ENCODE measurements around the gene CIAO2A. TPM values are rescaled to one million over a fixed set of nuclear protein-coding genes. Genes with fewer than 3 reads are reported as not detected.
"Not testable (repeated sequence)": the region's sequence is repeated elsewhere in the genome, so short reads cannot be mapped to it uniquely, and the experiment has no call there.

Gene CIAO2A
- total RNA-seq, 1 experiment from 2014 or later = 74.4 TPM

GRCh38 chr15:64110950-64111678 is 17.5 kb upstream of the CIAO2A start:
- Histone ChIP-seq H2BK12ac (ENCODE audit: insufficient read length, low read depth, low read length) (no peak overlapping the region), H2AK5ac (ENCODE audit: insufficient read length, low read length) (no peak overlapping the region), H3K18ac (ENCODE audit: insufficient read length, low read depth, low read length) (no peak overlapping the region), H3K14ac (ENCODE audit: insufficient read depth, low read length) (no peak overlapping the region), H3K56ac (ENCODE audit: insufficient read length, low read depth, low read length) (no peak overlapping the region), H2BK5ac (ENCODE audit: insufficient read length, low read length) (no peak overlapping the region), H4K91ac (ENCODE audit: insufficient read length, low read depth, low read length) (no peak overlapping the region), H3K27ac (ENCODE audit: insufficient read length, low read depth, low read length) (no peak overlapping the region), H4K5ac (ENCODE audit: insufficient read length, low read depth, low read length) (no peak overlapping the region), H2AFZ (ENCODE audit: low read length) (no peak overlapping the region), H3K4me2 (ENCODE audit: insufficient read depth, insufficient read length, low read length) (no peak overlapping the region), H3K79me1 (ENCODE audit: insufficient read depth, low read depth, low read length, poor library complexity, severe bottlenecking) (no peaks in the 10 kb centered on the region), H2BK15ac (ENCODE audit: low read depth, low read length) (no peak overlapping the region), H2BK120ac (ENCODE audit: low read depth, low read length, poor library complexity, severe bottlenecking) (no peak overlapping the region), H3K4me1 (ENCODE audit: insufficient read depth, low read length) (no peaks in the 10 kb centered on the region), H4K8ac (replicated peaks; ENCODE audit: insufficient read length, low read depth, low read length) (no peak overlapping the region), H3K9me3 (ENCODE audit: control insufficient read depth, low read depth, low read length) (no peaks in the 10 kb centered on the region), H3K4ac (ENCODE audit: low read depth, low read length) (no peak overlapping the region), H3K23me2 (ENCODE audit: insufficient read length, low read depth, low read length, poor library complexity, severe bottlenecking) (no peaks in the 10 kb centered on the region), H3K9ac (ENCODE audit: extremely low read depth, insufficient read length, low read length) (no peak overlapping the region), H3K27me3 (ENCODE audit: insufficient read depth, low read length) (no peaks in the 10 kb centered on the region), H3K23ac (ENCODE audit: insufficient read length, low read depth, low read length) (no peak overlapping the region), H4K20me1 (ENCODE audit: control insufficient read depth, insufficient read depth, insufficient read length) (no peaks in the 10 kb centered on the region), H3K79me2 (ENCODE audit: insufficient read depth, low read length) (no peaks in the 10 kb centered on the region), H2BK20ac (ENCODE audit: low read depth, low read length, poor library complexity, severe bottlenecking) (no peak overlapping the region), H3T11ph (ENCODE audit: low read length) (no peak overlapping the region)
- DNase-seq = no peak
- Mint-ChIP-seq H3K27ac (no peak overlapping the region), H3K4me3 (no peak overlapping the region), H3K4me1 (peaks cover 11 to 14% of the 10 kb centered on the region in 2 experiments), H3K36me3 (ENCODE audit: insufficient read depth in 1 of 3, low read depth in 3 of 3) (peaks cover 5 to 19% (median 19%) of the 10 kb centered on the region in 3 experiments; a peak in 5 of 7 replicates), H3K27me3 (ENCODE audit: low read depth) (no peaks in the 10 kb centered on the region), H3K9me3 (no peaks in the 10 kb centered on the region)
- TF ChIP-seq CTCF (conservative IDR thresholded peaks at IDR 0.05) = no peak
- WGBS (ENCODE audit: extremely low coverage, insufficient read length, low lambda C conversion rate) = no CpG with 5 or more reads among the region's 3 CpGs

GRCh38 chr15:64110108-64110701 is 16.6 kb upstream of the CIAO2A start:
- Mint-ChIP-seq H3K36me3 (ENCODE audit: insufficient read depth in 1 of 3, low read depth in 3 of 3) (peaks cover 5 to 19% (median 19%) of the 10 kb centered on the region in 3 experiments; a peak in 5 of 7 replicates), H3K4me1 (peaks cover 11 to 14% of the 10 kb centered on the region in 2 experiments)
- H2AFZ ChIP-seq (ENCODE audit: low read length); H2BK120ac ChIP-seq (ENCODE audit: low read depth, low read length, poor library complexity, severe bottlenecking); H3K9ac ChIP-seq (ENCODE audit: extremely low read depth, insufficient read length, low read length); H2AK5ac ChIP-seq (ENCODE audit: insufficient read length, low read length); H4K5ac ChIP-seq (ENCODE audit: insufficient read length, low read depth, low read length); H2BK12ac ChIP-seq (ENCODE audit: insufficient read length, low read depth, low read length); H3K14ac ChIP-seq (ENCODE audit: insufficient read depth, low read length); H3K79me2 ChIP-seq (ENCODE audit: insufficient read depth, low read length); H3K4me3 Mint-ChIP-seq; H3K27ac Mint-ChIP-seq; H2BK15ac ChIP-seq (ENCODE audit: low read depth, low read length); DNase-seq; H4K8ac ChIP-seq (replicated peaks; ENCODE audit: insufficient read length, low read depth, low read length); H3K4me1 ChIP-seq (ENCODE audit: insufficient read depth, low read length); H4K91ac ChIP-seq (ENCODE audit: insufficient read length, low read depth, low read length); H2BK20ac ChIP-seq (ENCODE audit: low read depth, low read length, poor library complexity, severe bottlenecking); H3K9me3 Mint-ChIP-seq; H2BK5ac ChIP-seq (ENCODE audit: insufficient read length, low read length); H3K4ac ChIP-seq (ENCODE audit: low read depth, low read length); H3K23me2 ChIP-seq (ENCODE audit: insufficient read length, low read depth, low read length, poor library complexity, severe bottlenecking); H3K27ac ChIP-seq (ENCODE audit: insufficient read length, low read depth, low read length); H3K4me2 ChIP-seq (ENCODE audit: insufficient read depth, insufficient read length, low read length); H3K27me3 ChIP-seq (ENCODE audit: insufficient read depth, low read length); H3T11ph ChIP-seq (ENCODE audit: low read length); H3K56ac ChIP-seq (ENCODE audit: insufficient read length, low read depth, low read length); H3K23ac ChIP-seq (ENCODE audit: insufficient read length, low read depth, low read length); H3K27me3 Mint-ChIP-seq (ENCODE audit: low read depth); H4K20me1 ChIP-seq (ENCODE audit: control insufficient read depth, insufficient read depth, insufficient read length); H3K9me3 ChIP-seq (ENCODE audit: control insufficient read depth, low read depth, low read length); H3K79me1 ChIP-seq (ENCODE audit: insufficient read depth, low read depth, low read length, poor library complexity, severe bottlenecking); H3K18ac ChIP-seq (ENCODE audit: insufficient read length, low read depth, low read length): not testable (repeated sequence)
- no CpG with 5 or more reads among the region's 4 CpGs for WGBS (ENCODE audit: extremely low coverage, insufficient read length, low lambda C conversion rate)

All from H9 (cell line).